ENCODE data around the gene SRL.

The SRL gene

DNA sequence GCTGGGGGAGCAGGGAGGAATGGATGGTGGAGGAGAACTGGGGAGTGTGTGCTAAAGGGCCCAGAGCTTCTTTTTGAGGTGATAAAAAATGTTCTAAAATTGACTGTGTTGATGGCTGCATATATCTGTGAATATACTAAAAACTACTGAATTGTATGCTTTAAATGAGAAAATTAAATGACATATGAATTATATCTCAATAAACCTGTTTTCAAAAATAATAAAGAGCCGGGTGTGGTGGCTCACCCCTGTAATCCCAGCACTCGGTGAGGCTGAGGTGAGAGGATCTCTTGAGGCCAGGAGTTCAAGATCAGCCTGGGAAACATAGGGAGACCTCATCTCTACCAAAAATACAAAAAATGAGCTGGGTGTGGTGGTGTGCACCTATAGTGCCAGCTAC, 16.8 kb downstream of the SRL start:
- H3K36me3 ChIP-seq (ENCODE audit: control insufficient read depth, insufficient read depth, low read length), result no peaks in the 10 kb centered on the region
- H3K27ac ChIP-seq (ENCODE audit: low read depth, low read length), result no peak overlapping the region
- H3K4me3 ChIP-seq (ENCODE audit: low read depth, low read length), result no peak overlapping the region
- H3K27me3 ChIP-seq (ENCODE audit: control insufficient read depth, insufficient read depth, low read length), result no peaks in the 10 kb centered on the region
- peaks cover 8% of the 10 kb centered on the region; the same call in 1 of the 2 replicates for H3K9me3 ChIP-seq (ENCODE audit: control insufficient read depth, insufficient read depth, low read depth, low read length)
- no peak overlapping the region for H3K9ac ChIP-seq (ENCODE audit: low read length)
- no peaks in the 10 kb centered on the region for H3K4me1 ChIP-seq (ENCODE audit: control insufficient read depth, insufficient read depth, low read length)

DNA sequence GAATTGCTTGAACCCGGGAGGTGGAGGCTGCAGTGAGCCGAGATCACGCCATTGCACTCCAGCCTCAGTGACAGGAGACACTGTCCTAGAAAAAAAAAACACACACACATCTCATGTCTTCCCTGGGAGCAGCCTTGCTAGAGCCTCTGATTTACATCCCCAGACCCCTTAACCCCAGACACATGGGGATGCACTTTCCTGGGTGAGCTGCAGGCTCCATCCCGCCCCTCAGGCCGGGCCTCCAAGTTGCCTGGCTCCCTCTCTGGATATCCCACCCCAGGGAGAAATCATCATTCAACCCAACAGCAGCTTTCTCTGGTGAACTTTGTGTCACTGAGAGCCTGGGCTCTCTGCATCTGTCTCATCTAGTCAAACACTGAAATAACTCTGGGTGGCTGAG, 21.5 kb downstream of the SRL start:
- H3K9me3 ChIP-seq (ENCODE audit: control insufficient read depth, insufficient read depth, low read depth, low read length), result 0 out of 2 replicates have a peak, but pooled peaks cover 3% of the 10 kb centered on the region
- no peak overlapping the region for H3K27ac ChIP-seq (ENCODE audit: low read depth, low read length)
- peaks cover 17% of the 10 kb centered on the region for H3K4me1 ChIP-seq (ENCODE audit: control insufficient read depth, insufficient read depth, low read length)
- no peaks in the 10 kb centered on the region for H3K27me3 ChIP-seq (ENCODE audit: control insufficient read depth, insufficient read depth, low read length)
- no peaks in the 10 kb centered on the region for H3K36me3 ChIP-seq (ENCODE audit: control insufficient read depth, insufficient read depth, low read length)
- H3K4me3 ChIP-seq (ENCODE audit: low read depth, low read length), result no peak overlapping the region
- no peak overlapping the region for H3K9ac ChIP-seq (ENCODE audit: low read length)

DNA sequence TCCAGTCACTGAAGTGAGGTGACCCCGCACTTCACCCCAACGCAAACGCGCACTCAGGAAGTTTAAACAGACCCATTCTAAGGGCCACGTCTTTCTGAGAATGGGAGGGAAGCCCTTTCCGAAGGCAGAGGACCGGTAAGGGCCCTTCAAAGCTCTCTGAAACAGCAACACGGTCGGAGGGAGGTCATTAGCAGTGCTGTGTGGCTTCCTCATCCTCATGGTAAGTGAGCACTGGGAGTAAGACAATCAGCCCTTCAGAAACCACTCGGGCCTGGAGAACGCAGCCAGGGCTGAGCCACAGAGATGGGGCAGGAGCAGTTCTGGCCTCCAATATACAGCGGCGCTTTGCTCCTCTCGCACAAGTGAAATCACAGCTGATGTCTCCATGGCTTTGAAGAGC, 23.7 kb downstream of the SRL start:
- Histone ChIP-seq H3K9me3 (ENCODE audit: control insufficient read depth, insufficient read depth, low read depth, low read length) (0 out of 2 replicates have a peak, but pooled peaks cover 3% of the 10 kb centered on the region), H3K27ac (ENCODE audit: low read depth, low read length) (no peak overlapping the region), H3K4me3 (ENCODE audit: low read depth, low read length) (no peak overlapping the region), H3K27me3 (ENCODE audit: control insufficient read depth, insufficient read depth, low read length) (no peaks in the 10 kb centered on the region), H3K36me3 (ENCODE audit: control insufficient read depth, insufficient read depth, low read length) (no peaks in the 10 kb centered on the region), H3K9ac (ENCODE audit: low read length) (no peak overlapping the region), H3K4me1 (ENCODE audit: control insufficient read depth, insufficient read depth, low read length) (peaks cover 28% of the 10 kb centered on the region)

DNA sequence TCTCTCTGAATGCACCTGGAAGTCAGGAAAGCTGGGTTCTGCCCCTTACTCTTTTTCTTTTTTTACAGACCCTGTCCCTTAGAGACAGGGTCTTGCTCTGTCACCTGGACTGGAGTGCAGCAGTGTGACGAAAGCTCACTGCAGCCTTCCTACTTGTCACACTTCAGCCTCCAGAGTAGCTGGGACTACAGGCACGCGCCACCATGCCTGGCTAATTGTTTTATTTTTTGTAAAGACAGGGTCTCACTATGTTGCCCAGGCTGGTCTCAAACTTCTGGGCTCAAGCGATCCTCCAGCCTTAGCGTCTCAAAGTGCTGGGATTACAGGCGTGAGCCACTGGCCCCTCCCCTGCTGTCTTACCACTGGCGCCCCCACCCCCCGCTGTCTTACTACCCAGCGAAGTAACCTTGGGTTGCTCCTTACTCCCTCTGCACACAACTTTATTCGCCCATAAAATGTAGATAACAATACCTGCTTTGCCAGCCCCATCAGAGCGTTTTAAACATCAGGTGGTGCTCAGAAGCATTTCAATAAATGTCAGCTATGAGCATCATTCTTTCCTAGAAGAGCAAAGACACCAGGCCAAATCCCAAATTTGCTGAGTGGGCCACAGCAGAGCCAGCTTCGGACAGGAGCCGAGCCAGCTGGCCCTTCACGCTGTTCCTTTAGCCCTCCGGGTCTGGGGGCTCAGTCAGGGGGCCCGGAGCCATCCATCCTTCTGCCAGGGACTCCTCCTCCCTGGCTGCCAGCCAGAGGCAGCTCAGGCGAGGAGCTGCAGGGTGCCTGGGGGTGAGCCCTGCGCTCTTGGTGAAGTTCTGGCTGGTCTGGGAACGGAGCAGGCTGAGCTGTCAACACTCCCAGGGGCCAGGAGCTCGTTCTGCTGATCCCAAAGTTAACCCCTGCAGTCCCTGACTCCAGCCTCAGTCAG, 24.4 kb downstream of the SRL start:
- Histone ChIP-seq H3K9ac (ENCODE audit: low read length) (no peak overlapping the region), H3K4me3 (ENCODE audit: low read depth, low read length) (no peak overlapping the region; the same call in 1 of the 2 replicates), H3K27me3 (ENCODE audit: control insufficient read depth, insufficient read depth, low read length) (no peaks in the 10 kb centered on the region), H3K36me3 (ENCODE audit: control insufficient read depth, insufficient read depth, low read length) (no peaks in the 10 kb centered on the region), H3K27ac (ENCODE audit: low read depth, low read length) (no peak overlapping the region), H3K9me3 (ENCODE audit: control insufficient read depth, insufficient read depth, low read depth, low read length) (0 out of 2 replicates have a peak, but pooled peaks cover 3% of the 10 kb centered on the region), H3K4me1 (ENCODE audit: control insufficient read depth, insufficient read depth, low read length) (peaks cover 28% of the 10 kb centered on the region)

DNA sequence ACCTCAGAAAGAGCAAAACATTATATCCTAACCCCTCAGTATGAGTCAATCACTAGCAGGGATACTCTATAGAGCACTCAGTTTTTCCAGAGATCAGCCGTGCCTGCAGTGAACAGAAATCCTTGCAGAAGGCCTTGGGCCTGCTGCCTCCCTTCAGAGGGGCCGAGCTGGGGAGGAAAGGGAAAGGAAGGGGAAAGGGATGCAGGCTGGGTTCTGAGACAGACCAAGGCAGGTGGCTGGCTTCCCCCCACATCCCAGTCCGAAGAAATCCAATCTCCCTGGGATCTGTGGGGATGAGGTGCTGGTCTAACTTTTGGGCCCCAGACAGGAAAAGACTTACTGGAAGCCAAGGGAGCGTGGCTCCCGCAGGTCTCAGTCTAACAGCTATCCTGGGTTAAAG, 25.3 kb downstream of the SRL start:
- Histone ChIP-seq H3K4me3 (ENCODE audit: low read depth, low read length) (no peak overlapping the region), H3K4me1 (ENCODE audit: control insufficient read depth, insufficient read depth, low read length) (peaks cover 28% of the 10 kb centered on the region), H3K27me3 (ENCODE audit: control insufficient read depth, insufficient read depth, low read length) (no peaks in the 10 kb centered on the region), H3K9ac (ENCODE audit: low read length) (no peak overlapping the region), H3K36me3 (ENCODE audit: control insufficient read depth, insufficient read depth, low read length) (no peaks in the 10 kb centered on the region), H3K27ac (ENCODE audit: low read depth, low read length) (no peak overlapping the region), H3K9me3 (ENCODE audit: control insufficient read depth, insufficient read depth, low read depth, low read length) (0 out of 2 replicates have a peak, but pooled peaks cover 2% of the 10 kb centered on the region)

DNA sequence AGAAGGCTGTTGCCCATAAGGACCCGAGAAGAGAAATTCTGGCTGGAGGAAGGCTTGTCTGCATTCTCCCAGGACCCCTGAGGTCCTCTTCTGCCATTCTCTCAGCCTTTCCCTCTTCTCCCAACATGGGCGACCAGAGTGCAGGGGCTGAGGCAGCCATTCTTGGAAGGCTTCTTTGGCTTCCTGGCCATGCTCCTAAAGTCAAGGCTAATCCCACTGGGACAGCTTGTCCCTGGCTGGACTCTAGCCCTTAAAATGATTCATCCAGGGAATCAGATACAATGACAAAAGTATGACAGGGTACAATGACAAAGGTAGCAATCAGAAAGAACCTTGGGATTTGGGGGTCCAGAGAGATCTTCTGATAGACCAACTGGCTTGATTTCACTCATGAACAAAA, 26.8 kb downstream of the SRL start:
- H3K27me3 ChIP-seq (ENCODE audit: control insufficient read depth, insufficient read depth, low read length), result no peaks in the 10 kb centered on the region
- H3K4me1 ChIP-seq (ENCODE audit: control insufficient read depth, insufficient read depth, low read length), result peaks cover 28% of the 10 kb centered on the region
- no peak overlapping the region for H3K27ac ChIP-seq (ENCODE audit: low read depth, low read length)
- H3K36me3 ChIP-seq (ENCODE audit: control insufficient read depth, insufficient read depth, low read length), result no peaks in the 10 kb centered on the region
- H3K9me3 ChIP-seq (ENCODE audit: control insufficient read depth, insufficient read depth, low read depth, low read length), result no peaks in the 10 kb centered on the region
- H3K4me3 ChIP-seq (ENCODE audit: low read depth, low read length), result no peak overlapping the region
- H3K9ac ChIP-seq (ENCODE audit: low read length), result no peak overlapping the region

DNA sequence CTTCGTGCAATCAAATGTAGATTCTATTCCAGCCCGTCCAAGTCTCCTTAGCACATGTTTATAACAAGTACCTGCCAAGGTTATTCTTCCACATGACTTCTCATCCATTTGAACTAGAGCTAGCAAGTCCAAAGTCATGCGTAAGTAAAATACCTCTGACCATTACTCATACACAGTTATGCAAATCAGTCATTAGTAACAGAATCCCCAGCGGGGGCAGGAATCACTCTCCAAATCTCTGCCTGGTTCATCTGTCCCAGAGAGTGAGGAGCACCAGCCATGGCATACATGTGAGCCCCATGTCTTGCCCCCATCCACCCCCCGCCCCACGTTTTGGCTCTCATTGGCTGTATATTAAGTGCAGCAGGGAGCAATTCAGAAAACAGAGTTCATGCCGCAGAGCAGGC, 27.7 kb downstream of the SRL start:
- H3K27me3 ChIP-seq (ENCODE audit: control insufficient read depth, insufficient read depth, low read length), result no peaks in the 10 kb centered on the region
- peaks cover 28% of the 10 kb centered on the region for H3K4me1 ChIP-seq (ENCODE audit: control insufficient read depth, insufficient read depth, low read length)
- H3K4me3 ChIP-seq (ENCODE audit: low read depth, low read length), result no peak overlapping the region
- no peak overlapping the region for H3K27ac ChIP-seq (ENCODE audit: low read depth, low read length)
- no peaks in the 10 kb centered on the region for H3K36me3 ChIP-seq (ENCODE audit: control insufficient read depth, insufficient read depth, low read length)
- H3K9me3 ChIP-seq (ENCODE audit: control insufficient read depth, insufficient read depth, low read depth, low read length), result no peaks in the 10 kb centered on the region
- no peak overlapping the region for H3K9ac ChIP-seq (ENCODE audit: low read length)

DNA sequence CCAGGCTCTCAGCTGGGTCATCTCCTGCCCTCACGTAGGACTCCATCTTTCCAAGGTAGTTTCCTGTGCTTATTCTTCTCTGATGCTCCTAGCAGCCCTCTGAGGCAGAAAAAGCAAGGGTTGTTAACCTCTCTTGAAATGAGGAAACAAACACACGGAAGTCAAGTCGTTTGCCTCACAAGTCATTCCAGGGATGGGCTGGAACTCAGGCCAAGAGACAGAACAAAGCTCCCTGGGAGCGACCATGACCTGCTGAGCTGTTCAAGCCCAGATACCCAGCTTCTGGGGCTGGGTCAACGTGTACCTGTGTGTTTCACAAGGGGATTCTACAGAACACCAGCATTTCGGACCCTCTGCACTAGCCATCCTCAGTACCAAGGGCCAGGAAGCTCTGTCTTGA, 28.1 kb downstream of the SRL start:
- Histone ChIP-seq H3K9ac (ENCODE audit: low read length) (no peak overlapping the region), H3K36me3 (ENCODE audit: control insufficient read depth, insufficient read depth, low read length) (no peaks in the 10 kb centered on the region), H3K27me3 (ENCODE audit: control insufficient read depth, insufficient read depth, low read length) (no peaks in the 10 kb centered on the region), H3K4me1 (ENCODE audit: control insufficient read depth, insufficient read depth, low read length) (peaks cover 28% of the 10 kb centered on the region), H3K9me3 (ENCODE audit: control insufficient read depth, insufficient read depth, low read depth, low read length) (no peaks in the 10 kb centered on the region), H3K4me3 (ENCODE audit: low read depth, low read length) (no peak overlapping the region), H3K27ac (ENCODE audit: low read depth, low read length) (no peak overlapping the region)

DNA sequence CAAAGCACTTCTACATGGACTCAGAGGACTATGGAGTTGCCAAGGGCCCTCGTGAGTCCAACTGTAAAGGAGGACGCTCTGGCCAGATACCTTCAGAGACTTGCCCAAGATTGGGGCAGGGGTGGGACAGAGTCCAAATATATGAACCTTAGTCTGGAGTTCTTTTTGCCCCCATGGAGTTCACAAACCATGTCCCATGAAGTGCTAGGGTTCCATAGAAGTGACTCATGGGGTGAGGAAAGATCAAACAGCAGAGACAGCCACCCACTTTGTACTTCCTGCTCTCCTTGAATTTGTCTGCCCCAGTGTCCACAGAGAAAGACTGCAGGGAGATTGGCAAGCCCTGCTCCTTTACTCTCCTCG, 29.0 kb downstream of the SRL start:
- Histone ChIP-seq H3K27ac (ENCODE audit: low read depth, low read length) (no peak overlapping the region), H3K36me3 (ENCODE audit: control insufficient read depth, insufficient read depth, low read length) (no peaks in the 10 kb centered on the region), H3K9ac (ENCODE audit: low read length) (no peak overlapping the region), H3K4me1 (ENCODE audit: control insufficient read depth, insufficient read depth, low read length) (peaks cover 20% of the 10 kb centered on the region), H3K27me3 (ENCODE audit: control insufficient read depth, insufficient read depth, low read length) (no peaks in the 10 kb centered on the region), H3K4me3 (ENCODE audit: low read depth, low read length) (no peak overlapping the region), H3K9me3 (ENCODE audit: control insufficient read depth, insufficient read depth, low read depth, low read length) (no peaks in the 10 kb centered on the region)

DNA sequence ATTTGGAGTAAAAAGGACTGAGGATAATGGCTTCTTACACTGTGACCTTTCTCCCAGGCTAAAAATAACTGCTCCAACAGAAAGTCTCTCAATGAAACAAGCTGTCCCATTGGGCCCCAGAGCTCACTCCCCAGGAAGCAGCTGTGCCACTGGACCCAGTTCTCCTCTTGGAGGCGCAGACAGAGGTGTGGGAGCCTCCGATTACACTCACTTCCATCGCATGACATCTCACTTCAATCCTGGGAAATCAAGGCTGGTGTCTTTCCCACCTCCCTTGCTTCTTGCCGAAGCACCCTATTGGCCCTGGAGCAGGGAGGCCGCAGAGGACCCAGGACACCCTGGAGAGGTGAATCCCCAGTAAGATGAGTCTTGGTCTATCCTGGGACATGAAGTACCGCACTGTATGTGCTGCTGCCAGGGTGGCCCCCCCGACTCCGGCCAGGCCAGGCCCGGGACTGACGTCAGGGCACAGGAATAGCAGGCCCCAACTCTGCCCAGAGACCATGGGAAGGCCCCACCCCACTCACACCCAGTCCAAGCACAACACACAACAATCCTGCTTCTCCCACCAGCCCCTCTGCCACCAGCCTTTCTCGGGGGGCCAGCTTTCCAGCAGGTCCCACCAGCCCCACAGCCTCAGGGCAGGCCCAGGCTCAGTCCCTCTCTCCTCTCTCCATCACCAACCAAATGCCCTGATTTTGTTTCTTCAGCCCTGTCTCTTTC, 29.5 kb downstream of the SRL start:
- Histone ChIP-seq H3K4me1 (ENCODE audit: control insufficient read depth, insufficient read depth, low read length) (peaks cover 14% of the 10 kb centered on the region), H3K4me3 (ENCODE audit: low read depth, low read length) (no peak overlapping the region), H3K27ac (ENCODE audit: low read depth, low read length) (no peak overlapping the region), H3K9ac (ENCODE audit: low read length) (no peak overlapping the region), H3K36me3 (ENCODE audit: control insufficient read depth, insufficient read depth, low read length) (no peaks in the 10 kb centered on the region), H3K27me3 (ENCODE audit: control insufficient read depth, insufficient read depth, low read length) (no peaks in the 10 kb centered on the region), H3K9me3 (ENCODE audit: control insufficient read depth, insufficient read depth, low read depth, low read length) (no peaks in the 10 kb centered on the region)
